ENCODE measurements around the gene ZDHHC4. TPM values are rescaled to one million over a fixed set of nuclear protein-coding genes. Genes with fewer than 3 reads are reported as not detected.

ZDHHC4 gene
- total RNA-seq, 1 donor from 2014 or later = 44.0 TPM

DNA sequence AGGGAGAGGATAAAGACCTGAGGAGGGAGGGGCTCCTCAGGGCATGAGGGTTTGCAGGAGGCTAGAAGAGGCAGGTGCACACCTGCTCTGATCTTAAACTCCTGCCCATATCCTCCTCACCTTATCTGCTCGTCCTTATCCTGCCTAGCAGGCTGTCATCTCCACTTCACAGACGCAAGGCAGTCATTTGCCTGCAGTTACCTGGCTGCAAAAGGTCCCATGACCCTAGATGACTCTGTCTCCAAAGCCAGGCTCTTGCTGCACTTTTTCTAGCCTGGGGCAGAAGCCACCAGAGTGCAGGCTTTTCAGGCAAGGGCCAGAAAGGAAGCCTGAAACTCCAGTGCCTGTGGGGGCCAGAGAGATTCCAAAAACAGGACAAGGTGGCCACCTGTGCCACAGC is 36.5 kb downstream of the ZDHHC4 start:
- no peak overlapping the region for H3K27ac Mint-ChIP-seq (ENCODE audit: unreplicated experiment)

DNA sequence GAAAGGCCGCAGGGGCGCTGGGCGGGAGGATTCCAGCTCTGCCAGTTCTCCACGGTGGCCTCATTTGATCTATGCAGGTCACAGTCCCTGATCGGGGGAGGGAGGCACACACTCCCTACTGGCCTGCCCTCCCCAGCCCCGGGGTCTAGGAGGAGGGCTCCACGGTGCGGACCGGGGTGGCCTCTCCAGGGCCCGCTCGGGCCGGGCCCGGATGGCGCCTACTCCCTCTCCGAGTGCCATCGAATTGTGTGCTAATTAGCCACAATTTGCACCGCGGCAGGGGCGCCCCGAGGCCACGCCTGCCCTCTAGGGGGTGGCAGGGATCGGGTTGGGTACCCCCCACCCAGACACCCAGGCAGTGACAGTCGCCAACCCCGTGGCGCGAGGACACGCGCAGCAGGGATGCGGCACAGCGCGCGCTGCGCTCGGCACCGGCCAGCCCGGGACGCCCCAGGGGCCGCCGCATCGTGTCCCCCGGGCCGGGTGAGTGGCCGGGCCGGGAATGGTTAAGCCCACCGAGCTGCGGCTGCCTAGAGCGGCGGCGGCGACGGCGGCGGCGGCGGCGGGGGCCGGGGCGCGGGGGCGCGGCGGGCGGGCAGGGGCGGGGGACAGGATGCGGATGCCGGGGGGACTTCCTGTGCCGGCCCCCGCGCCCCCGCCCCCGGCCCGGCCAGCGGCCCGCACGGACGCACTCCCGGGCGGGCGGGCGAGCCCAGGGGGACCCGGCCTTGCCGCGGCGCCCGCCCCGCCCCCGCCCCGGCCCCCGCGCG is 37.9 kb downstream of the ZDHHC4 start, which contains the start of gene ZNF853:
TSS of gene ZNF853 (plus strand) at position 658 of the 770 bp plus-strand sequence. CDS start 565 bp downstream, outside the sequence.
- peaks cover 10% of the 10 kb centered on the region for H3K36me3 Mint-ChIP-seq (ENCODE audit: low read depth, unreplicated experiment)
- peaks cover 21% of the 10 kb centered on the region for H3K27me3 Mint-ChIP-seq (ENCODE audit: unreplicated experiment)
- DNase-seq (ENCODE audit: low spot score) = peak; percentile 45
- peaks cover 13% of the 10 kb centered on the region for H3K4me1 Mint-ChIP-seq (ENCODE audit: unreplicated experiment)
- H3K4me3 Mint-ChIP-seq (ENCODE audit: unreplicated experiment) = peak within 1 kb of the TSS; percentile 86
- no peaks in the 10 kb centered on the region for H3K9me3 Mint-ChIP-seq (ENCODE audit: unreplicated experiment)
- TF ChIP-seq, protein P1, sequence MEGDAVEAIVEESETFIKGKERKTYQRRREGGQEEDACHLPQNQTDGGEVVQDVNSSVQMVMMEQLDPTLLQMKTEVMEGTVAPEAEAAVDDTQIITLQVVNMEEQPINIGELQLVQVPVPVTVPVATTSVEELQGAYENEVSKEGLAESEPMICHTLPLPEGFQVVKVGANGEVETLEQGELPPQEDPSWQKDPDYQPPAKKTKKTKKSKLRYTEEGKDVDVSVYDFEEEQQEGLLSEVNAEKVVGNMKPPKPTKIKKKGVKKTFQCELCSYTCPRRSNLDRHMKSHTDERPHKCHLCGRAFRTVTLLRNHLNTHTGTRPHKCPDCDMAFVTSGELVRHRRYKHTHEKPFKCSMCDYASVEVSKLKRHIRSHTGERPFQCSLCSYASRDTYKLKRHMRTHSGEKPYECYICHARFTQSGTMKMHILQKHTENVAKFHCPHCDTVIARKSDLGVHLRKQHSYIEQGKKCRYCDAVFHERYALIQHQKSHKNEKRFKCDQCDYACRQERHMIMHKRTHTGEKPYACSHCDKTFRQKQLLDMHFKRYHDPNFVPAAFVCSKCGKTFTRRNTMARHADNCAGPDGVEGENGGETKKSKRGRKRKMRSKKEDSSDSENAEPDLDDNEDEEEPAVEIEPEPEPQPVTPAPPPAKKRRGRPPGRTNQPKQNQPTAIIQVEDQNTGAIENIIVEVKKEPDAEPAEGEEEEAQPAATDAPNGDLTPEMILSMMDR (IDR thresholded peaks at IDR 0.05; ENCODE audit: unreplicated experiment) = no peak
- no peak within 1 kb of the TSS for H3K27ac Mint-ChIP-seq (ENCODE audit: unreplicated experiment)

More for the DNA sequence above, 36.5 kb downstream of the ZDHHC4 start:
- TF ChIP-seq, protein P1 (IDR thresholded peaks at IDR 0.05; ENCODE audit: unreplicated experiment) = no peak
- peaks cover 17% of the 10 kb centered on the region for H3K27me3 Mint-ChIP-seq (ENCODE audit: unreplicated experiment)
- H3K4me1 Mint-ChIP-seq (ENCODE audit: unreplicated experiment) = peaks cover 10% of the 10 kb centered on the region
- no peak for DNase-seq (ENCODE audit: low spot score)
- H3K36me3 Mint-ChIP-seq (ENCODE audit: low read depth, unreplicated experiment) = peaks cover 4% of the 10 kb centered on the region
- no peak overlapping the region for H3K4me3 Mint-ChIP-seq (ENCODE audit: unreplicated experiment)
- H3K9me3 Mint-ChIP-seq (ENCODE audit: unreplicated experiment) = no peaks in the 10 kb centered on the region

DNA sequence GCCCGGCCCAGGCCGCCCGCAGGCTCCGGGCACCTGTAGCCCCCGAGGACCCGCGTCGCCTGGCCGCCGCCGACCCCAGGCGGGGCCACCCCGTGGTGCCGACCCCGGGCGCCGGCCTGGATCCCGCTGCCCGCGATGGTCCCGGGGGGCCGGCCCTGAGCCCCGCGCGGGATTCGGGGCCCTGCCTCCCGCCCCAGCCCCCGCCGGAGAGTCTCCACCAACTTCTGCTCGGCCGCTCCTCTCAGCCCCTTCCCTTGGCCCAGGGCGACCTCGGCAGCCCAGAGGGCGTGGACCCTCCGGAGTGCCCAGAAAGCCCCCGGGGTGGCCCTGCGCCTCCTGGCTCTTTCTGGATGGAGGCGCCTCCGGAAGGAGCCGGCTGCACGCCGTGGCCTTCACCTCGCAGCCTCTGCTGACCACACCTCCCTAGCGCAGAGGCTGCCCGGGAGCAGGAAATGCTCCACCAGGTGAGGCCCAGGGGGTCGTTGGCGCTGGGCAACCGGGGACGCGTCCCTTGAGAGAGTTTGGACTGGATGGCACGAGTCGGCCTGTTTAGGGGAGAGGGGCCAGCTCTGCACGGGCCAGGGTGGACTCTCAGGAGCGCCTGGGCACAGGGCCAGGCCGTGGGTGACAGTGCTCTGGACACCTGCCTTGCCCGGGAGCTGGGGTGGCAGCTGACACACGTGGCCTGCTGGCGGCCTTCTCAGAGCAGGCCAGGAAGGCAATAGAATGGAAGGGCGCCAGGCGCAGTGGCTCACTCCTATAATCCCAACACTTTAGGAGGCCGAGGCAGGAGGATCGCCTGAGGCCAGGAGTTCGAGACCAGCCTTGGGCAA is 38.7 kb downstream of the ZDHHC4 start:
- no peak overlapping the region for H3K27ac Mint-ChIP-seq (ENCODE audit: unreplicated experiment)

DNA sequence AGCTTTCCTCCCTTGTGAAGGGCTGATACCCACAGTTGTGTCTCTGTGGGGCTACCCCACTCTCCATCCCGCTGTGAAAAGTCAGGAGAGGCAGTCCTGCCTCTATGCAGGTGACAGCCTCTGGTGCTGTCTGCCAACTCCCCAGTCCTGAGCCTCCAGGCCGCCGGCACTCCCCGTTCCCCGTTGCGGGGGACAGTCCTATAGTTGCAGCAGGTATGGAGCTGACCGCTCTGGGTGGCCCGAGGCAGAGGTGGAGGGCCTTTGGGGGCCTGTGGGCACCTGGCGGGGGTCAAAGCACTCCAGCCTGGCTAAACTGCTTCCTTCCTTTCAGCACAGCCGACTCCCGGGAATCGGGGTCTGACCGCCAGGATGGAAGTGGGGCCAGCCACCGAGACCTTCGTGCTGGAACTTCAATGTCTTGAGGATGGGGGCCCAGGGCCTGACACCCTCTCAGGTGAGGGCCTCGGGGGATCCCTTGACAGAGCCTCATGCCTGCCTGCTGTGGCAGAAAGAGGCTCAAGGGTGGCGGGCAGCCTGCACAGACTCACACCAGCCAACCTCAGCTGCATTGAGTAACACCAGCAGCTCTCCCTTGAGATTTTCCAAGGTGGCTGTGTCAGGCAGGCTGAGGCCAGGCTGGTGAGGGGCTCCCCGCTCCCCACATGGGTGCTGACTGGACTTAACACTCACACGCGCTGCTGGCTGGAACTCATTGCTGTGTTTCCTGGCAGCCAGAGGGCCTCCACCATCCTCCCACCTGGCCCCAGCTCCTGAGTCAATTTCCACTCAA is 39.8 kb downstream of the ZDHHC4 start:
- Mint-ChIP-seq H3K4me1 (ENCODE audit: unreplicated experiment) (peaks cover 17% of the 10 kb centered on the region), H3K36me3 (ENCODE audit: low read depth, unreplicated experiment) (peaks cover 20% of the 10 kb centered on the region), H3K27me3 (ENCODE audit: unreplicated experiment) (peaks cover 27% of the 10 kb centered on the region), H3K27ac (ENCODE audit: unreplicated experiment) (no peak overlapping the region), H3K9me3 (ENCODE audit: unreplicated experiment) (no peaks in the 10 kb centered on the region), H3K4me3 (ENCODE audit: unreplicated experiment) (peak overlapping the region; percentile 79)
- TF ChIP-seq, protein P1 (IDR thresholded peaks at IDR 0.05; ENCODE audit: unreplicated experiment) = no peak
- no peak for DNase-seq (ENCODE audit: low spot score)

More for the DNA sequence above, 38.7 kb downstream of the ZDHHC4 start:
- Mint-ChIP-seq H3K36me3 (ENCODE audit: low read depth, unreplicated experiment) (peaks cover 12% of the 10 kb centered on the region), H3K4me1 (ENCODE audit: unreplicated experiment) (peaks cover 16% of the 10 kb centered on the region), H3K9me3 (ENCODE audit: unreplicated experiment) (no peaks in the 10 kb centered on the region), H3K27me3 (ENCODE audit: unreplicated experiment) (peaks cover 23% of the 10 kb centered on the region), H3K4me3 (ENCODE audit: unreplicated experiment) (peak overlapping the region; percentile 47)
- TF ChIP-seq, protein P1 (IDR thresholded peaks at IDR 0.05; ENCODE audit: unreplicated experiment) = no peak
- DNase-seq (ENCODE audit: low spot score) = peak; percentile 30
